KMS-11 (cell line): ENCODE data around the gene FBXO21.

Experiments used
- H2AFZ ChIP-seq: fragments of 200-600 bp; sonication (generic); 2 replicates; pipeline ENCODE4 v1.6.1; 2016; ENCODE audit warnings: antibody characterized with exemption, mixed run types, low read depth
- H3K27ac ChIP-seq: fragments of 200-600 bp; sonication (generic); 2 replicates; pipeline ENCODE4 v1.6.1; 2016; ENCODE audit warnings: mild to moderate bottlenecking, mixed run types
- H3K27me3 ChIP-seq: fragments of 200-600 bp; sonication (generic); 2 replicates; pipeline ENCODE4 v1.6.1; 2017; ENCODE audit warnings: mild to moderate bottlenecking, low read depth, mixed run types, moderate library complexity; ENCODE audit not compliant: insufficient read depth
- H3K36me3 ChIP-seq: fragments of 200-600 bp; sonication (generic); 2 replicates; pipeline ENCODE4 v1.6.1; 2017; ENCODE audit warnings: mild to moderate bottlenecking, mixed run types; ENCODE audit not compliant: insufficient read depth
- H3K4me1 ChIP-seq: fragments of 200-600 bp; sonication (generic); 2 replicates; pipeline ENCODE4 v1.6.1; 2016; ENCODE audit warnings: mild to moderate bottlenecking, low read depth, mixed run types; ENCODE audit not compliant: poor library complexity, severe bottlenecking
- H3K4me2 ChIP-seq: fragments of 200-600 bp; sonication (generic); 2 replicates; pipeline ENCODE4 v1.7.0; 2016; ENCODE audit warnings: mild to moderate bottlenecking, mixed run types
- H3K4me3 ChIP-seq: fragments of 200-600 bp; sonication (generic); IDR thresholded peaks from 2 replicates; pipeline ENCODE4 v1.6.1; 2017; ENCODE audit warnings: low read depth, low read length, mixed read lengths; ENCODE audit not compliant: insufficient read depth
- H3K79me2 ChIP-seq: fragments of 200-600 bp; sonication (generic); 2 replicates; pipeline ENCODE4 v1.6.1; 2016; ENCODE audit warnings: low read depth, mixed run types; ENCODE audit not compliant: insufficient read depth
- H3K9ac ChIP-seq: fragments of 200-600 bp; sonication (generic); 2 replicates; pipeline ENCODE4 v1.6.1; 2016; ENCODE audit warnings: mild to moderate bottlenecking, mixed run types
- H4K20me1 ChIP-seq: fragments of 200-600 bp; sonication (generic); 2 replicates; pipeline ENCODE4 v1.6.1; 2016; ENCODE audit warnings: mild to moderate bottlenecking, mixed run types; ENCODE audit not compliant: insufficient read depth
- CTCF ChIP-seq: fragments of 200-600 bp; sonication (generic); conservative IDR thresholded peaks from 2 replicates; pipeline ENCODE4 v1.6.1; 2017; ENCODE audit warnings: low read depth, mild to moderate bottlenecking, antibody characterized with exemption, low read length, moderate library complexity, mixed read lengths

FBXO21 gene

GRCh38 chr12:117144599-117144998 is 45.7 kb downstream of the FBXO21 start:
- Histone ChIP-seq H3K9ac (no peak overlapping the region), H3K27me3 (no peaks in the 10 kb centered on the region), H4K20me1 (no peaks in the 10 kb centered on the region), H3K4me1 (no peaks in the 10 kb centered on the region), H3K36me3 (no peaks in the 10 kb centered on the region), H3K4me2 (no peak overlapping the region), H3K27ac (no peak overlapping the region), H3K4me3 (no peak overlapping the region), H2AFZ (no peak overlapping the region), H3K79me2 (no peaks in the 10 kb centered on the region)
- no peak for TF ChIP-seq CTCF

GRCh38 chr12:117143008-117143532 is 47.2 kb downstream of the FBXO21 start:
- no peaks in the 10 kb centered on the region for H3K4me1 ChIP-seq
- no peaks in the 10 kb centered on the region for H4K20me1 ChIP-seq
- no peaks in the 10 kb centered on the region for H3K36me3 ChIP-seq
- H3K79me2 ChIP-seq, result no peaks in the 10 kb centered on the region
- no peak overlapping the region for H2AFZ ChIP-seq
- H3K4me3 ChIP-seq, result no peak overlapping the region
- H3K9ac ChIP-seq, result no peak overlapping the region
- no peak for TF ChIP-seq CTCF
- H3K4me2 ChIP-seq, result no peak overlapping the region
- H3K27ac ChIP-seq, result no peak overlapping the region
- no peaks in the 10 kb centered on the region for H3K27me3 ChIP-seq

GRCh38 chr12:117142094-117142493 is 48.2 kb downstream of the FBXO21 start:
- no peak overlapping the region for H3K4me2 ChIP-seq
- H3K4me1 ChIP-seq, result no peaks in the 10 kb centered on the region
- H3K4me3 ChIP-seq, result no peak overlapping the region
- H3K36me3 ChIP-seq, result no peaks in the 10 kb centered on the region
- H3K27ac ChIP-seq, result no peak overlapping the region
- H2AFZ ChIP-seq, result no peak overlapping the region
- H3K79me2 ChIP-seq, result no peaks in the 10 kb centered on the region
- no peak overlapping the region for H3K9ac ChIP-seq
- no peak for TF ChIP-seq CTCF
- H3K27me3 ChIP-seq, result no peaks in the 10 kb centered on the region
- no peaks in the 10 kb centered on the region for H4K20me1 ChIP-seq

GRCh38 chr12:117141097-117141898 is 49.0 kb downstream of the FBXO21 start:
- Histone ChIP-seq H2AFZ (no peak overlapping the region), H3K27me3 (no peaks in the 10 kb centered on the region), H4K20me1 (no peaks in the 10 kb centered on the region), H3K4me1 (no peaks in the 10 kb centered on the region), H3K79me2 (no peaks in the 10 kb centered on the region), H3K4me3 (no peak overlapping the region), H3K4me2 (no peak overlapping the region), H3K27ac (no peak overlapping the region), H3K9ac (no peak overlapping the region), H3K36me3 (no peaks in the 10 kb centered on the region)
- no peak for TF ChIP-seq CTCF
